Astrocyte of the spinal cord (primary cell): ENCODE data around the gene PKNOX1.

Experiments
- DNase-seq: peaks from one replicate; pipeline ENCODE4 v3.0.0; 2011; ENCODE audit warnings: low read depth, low spot score
- H3K4me3 ChIP-seq: 2 replicates; pipeline ENCODE4 v1.5.1; 2011; ENCODE audit warnings: low read depth, mild to moderate bottlenecking, low read length, moderate library complexity
- in situ Hi-C: cut with HindIII; loops from 2 replicates; pipeline ENCODE4 v1.10.0; 2017; ENCODE audit warnings: low sequenced_read_pairs
- TF ChIP-seq, protein P1 (sequence below): IDR thresholded peaks from 2 replicates; pipeline ENCODE4 v1.5.1; 2012; ENCODE audit warnings: low read depth, mild to moderate bottlenecking, low read length, inconsistent platforms

Gene PKNOX1

DNA sequence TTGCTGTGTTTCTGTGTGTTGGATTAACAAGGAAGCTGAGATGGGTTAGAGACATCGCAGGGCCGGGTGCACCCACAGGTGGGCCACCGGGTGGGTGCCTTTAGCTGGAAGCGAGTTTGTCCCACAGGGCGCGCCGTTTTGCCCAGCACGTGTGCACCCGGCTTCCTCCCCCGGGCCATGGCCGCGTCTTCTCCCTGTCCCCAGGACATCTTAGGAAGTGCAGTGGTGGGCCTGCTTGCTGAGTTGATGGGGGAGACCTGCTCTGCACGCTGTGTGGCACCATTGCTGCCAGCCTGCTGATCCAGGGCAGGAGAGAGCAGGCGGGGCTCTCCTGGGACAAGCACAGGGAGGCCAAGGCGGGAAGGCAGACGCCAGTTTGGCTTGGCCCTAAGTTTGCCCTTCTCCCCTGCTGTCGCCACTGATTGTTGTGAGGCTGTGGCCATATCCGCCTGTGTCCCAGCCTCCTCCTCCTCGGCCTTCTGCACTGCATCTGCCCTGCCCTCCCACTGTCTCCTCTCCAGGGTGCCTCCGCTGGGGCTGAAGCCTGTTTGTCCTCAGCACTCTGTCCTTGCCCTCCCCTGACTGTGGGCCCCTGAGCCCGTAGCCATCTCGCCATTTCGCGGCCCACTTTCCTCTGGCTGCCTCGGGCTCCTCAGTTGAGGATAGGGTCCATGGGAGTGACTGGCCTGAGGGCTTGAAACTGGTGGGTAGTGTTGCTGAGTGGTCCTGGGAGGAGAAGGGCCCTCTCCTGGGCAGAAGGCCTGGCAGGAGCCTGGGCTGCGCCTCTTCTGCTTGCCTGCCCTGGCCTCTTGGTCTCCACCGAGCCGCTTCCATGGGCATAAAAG, 47.6 kb downstream of the PKNOX1 start:
- TF ChIP-seq, protein P1, sequence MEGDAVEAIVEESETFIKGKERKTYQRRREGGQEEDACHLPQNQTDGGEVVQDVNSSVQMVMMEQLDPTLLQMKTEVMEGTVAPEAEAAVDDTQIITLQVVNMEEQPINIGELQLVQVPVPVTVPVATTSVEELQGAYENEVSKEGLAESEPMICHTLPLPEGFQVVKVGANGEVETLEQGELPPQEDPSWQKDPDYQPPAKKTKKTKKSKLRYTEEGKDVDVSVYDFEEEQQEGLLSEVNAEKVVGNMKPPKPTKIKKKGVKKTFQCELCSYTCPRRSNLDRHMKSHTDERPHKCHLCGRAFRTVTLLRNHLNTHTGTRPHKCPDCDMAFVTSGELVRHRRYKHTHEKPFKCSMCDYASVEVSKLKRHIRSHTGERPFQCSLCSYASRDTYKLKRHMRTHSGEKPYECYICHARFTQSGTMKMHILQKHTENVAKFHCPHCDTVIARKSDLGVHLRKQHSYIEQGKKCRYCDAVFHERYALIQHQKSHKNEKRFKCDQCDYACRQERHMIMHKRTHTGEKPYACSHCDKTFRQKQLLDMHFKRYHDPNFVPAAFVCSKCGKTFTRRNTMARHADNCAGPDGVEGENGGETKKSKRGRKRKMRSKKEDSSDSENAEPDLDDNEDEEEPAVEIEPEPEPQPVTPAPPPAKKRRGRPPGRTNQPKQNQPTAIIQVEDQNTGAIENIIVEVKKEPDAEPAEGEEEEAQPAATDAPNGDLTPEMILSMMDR, result no peak
- no peak for DNase-seq
- in situ Hi-C loops, result no loop called here
- H3K4me3 ChIP-seq, result no peak overlapping the region

DNA sequence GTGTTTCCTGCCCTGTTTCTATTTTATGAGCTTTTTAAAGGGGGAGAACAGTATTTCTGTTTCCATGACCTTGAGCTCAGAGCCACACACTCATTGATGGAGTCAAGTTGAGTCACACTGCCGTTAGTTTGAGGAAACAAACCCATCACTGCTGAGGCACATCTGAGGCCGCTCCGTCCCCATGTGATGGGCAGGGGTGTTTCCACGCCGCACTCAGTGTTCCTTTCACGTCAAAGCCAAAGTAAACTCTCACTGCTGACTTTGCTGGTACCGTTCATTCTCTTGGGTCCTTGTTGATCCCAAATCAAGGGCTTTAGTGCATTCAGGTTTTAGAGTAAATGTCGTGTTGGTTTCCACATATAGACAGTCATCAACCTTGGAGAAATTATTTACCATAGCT, 48.8 kb downstream of the PKNOX1 start:
- no peak overlapping the region for H3K4me3 ChIP-seq
- in situ Hi-C loops, result no loop called here
- TF ChIP-seq, protein P1, result no peak
- DNase-seq, result no peak

DNA sequence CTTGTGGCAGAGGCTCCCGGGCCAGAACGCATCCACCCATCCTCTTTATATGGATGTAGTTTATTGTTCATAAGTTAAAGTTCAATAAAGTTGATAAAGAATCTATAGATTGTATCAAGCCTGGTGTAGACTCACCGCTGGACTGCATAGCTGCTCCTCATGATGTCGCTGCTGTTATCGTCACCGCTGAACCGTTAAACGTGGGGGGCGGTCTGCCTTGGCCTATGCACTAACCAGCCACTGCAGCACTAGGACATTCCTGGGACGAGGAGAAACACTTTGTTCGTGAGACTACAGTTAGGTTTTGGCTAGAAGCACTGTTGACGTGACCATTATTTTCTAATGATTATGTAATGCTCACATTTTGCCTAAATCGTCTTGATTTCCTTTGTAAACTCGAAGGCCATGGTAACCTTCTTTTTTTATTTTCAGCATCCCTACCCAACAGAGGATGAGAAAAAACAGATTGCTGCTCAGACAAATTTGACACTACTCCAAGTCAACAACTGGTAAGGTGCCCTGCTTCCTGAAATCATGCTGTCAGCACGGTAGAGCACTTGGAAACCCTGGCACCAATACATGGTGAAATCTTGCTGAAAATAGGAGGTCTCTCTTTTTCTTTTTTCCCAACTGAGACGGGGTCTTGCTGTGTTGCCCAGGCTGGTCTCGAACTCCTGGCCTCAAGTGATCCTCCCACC, 50.2 kb downstream of the PKNOX1 start:
- TF ChIP-seq, protein P1, result no peak
- in situ Hi-C loops, result no loop called here
- no peak overlapping the region for H3K4me3 ChIP-seq
- no peak for DNase-seq

DNA sequence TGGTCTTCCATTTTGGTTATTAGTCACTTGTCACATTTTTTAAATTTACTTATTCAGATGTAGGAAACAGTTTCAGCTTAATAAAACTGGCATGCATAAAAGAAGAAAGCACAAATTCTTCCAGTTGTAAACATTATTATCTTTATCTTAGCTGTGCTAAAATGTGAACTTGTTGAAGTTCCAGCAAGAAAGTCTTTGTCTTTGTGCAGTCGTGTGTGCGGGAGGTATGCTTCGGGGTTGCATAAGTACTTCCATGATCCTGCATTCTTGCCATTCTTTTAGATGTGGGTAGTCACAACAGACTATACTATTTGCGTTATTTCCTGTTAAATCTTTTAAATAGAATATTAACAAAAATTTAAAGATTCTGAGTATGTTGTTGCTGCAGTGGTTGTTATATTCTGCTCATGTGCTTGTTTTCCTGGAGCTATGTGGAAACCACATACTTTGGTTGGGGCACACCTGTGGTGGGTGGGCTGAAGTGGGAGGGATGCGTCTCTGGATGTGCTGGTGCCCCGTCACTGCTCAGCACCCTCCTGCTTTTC, 51.3 kb downstream of the PKNOX1 start:
- peak; percentile 75 for DNase-seq
- H3K4me3 ChIP-seq, result no peak overlapping the region
- in situ Hi-C loops, result no loop called here
- TF ChIP-seq, protein P1, result no peak

DNA sequence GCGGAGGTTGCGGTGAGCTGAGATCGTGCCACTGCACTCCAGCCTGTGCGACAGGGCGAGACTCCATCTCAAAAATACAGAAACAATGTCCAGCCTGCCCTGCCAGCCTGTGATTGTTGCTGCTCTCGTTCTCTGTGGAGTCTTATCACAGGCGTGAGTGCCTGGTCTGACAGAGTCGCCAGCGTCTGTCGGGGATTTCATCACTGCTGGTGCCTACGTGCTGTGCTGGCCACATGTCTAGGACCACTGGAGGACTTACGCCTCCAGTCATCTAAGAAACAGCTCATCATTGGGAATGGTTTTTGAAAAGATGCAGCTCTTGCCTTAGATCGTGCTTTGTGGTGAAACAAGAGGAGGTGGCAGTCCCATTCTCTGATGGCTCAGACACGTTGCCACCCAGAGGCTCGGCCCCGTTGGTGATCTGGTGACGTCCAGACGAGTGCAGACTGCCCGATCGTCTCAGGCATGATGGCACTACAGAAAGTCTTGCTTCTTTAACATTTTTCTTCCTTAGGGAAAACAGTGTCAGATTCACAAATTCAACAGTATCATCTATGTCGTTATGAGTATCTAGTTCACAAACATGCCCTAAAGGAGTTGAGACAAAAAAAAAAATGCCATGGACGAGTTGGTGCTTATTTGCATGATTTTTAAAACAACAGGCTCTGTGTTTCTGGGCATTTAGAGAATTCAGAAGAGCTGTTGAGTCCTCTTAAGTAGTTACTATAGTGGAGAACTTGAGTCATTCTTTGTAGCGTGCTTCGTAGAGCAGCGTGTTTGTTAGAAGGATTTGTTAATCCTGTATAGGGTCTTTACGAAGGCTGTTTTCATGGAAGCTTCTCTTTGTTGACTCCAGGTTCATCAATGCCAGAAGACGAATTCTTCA, 53.7 kb downstream of the PKNOX1 start:
- TF ChIP-seq, protein P1, result no peak
- in situ Hi-C loops, result no loop called here
- no peak for DNase-seq
- H3K4me3 ChIP-seq, result no peak overlapping the region

DNA sequence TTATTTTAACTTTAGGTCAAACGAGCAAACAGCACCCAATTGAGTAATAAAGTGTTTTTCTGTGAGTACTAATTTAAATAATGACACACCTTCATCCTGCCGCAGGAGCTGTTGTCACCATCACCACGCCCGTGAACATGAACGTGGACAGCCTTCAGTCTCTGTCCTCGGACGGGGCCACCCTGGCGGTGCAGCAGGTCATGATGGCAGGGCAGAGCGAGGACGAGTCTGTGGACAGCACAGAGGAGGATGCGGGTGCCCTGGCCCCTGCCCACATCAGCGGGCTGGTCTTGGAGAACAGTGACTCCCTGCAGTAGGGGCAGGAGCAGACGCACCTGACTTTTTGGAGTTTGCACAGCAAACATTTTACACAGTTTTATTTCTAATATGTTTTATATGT, 55.4 kb downstream of the PKNOX1 start:
- TF ChIP-seq, protein P1, result no peak
- H3K4me3 ChIP-seq, result no peak overlapping the region
- no peak for DNase-seq
- in situ Hi-C loops, result no loop called here
